HG03457 (cell line): ENCODE measurements around the gene ETFB.
"Not testable (repeated sequence)": the region's sequence is repeated elsewhere in the genome, so short reads cannot be mapped to it uniquely, and the experiment has no call there.

Source experiments
- ATAC-seq: cut with Tn5 transposase; IDR thresholded peaks from one replicate; pipeline ENCODE4 v1.9.1; 2021; ENCODE audit warnings: moderate number of reproducible peaks; ENCODE audit not compliant: unreplicated experiment

The ETFB gene

GRCh38 chr19:51365965-51366388 is at the start of gene ETFB:
ETFB (minus strand) TSS chr19:51366388; CDS start chr19:51366326, 62 bp downstream.
- no peak for ATAC-seq

GRCh38 chr19:51415187-51415586 is 49.0 kb upstream of the ETFB start:
- no peak for ATAC-seq

GRCh38 chr19:51410950-51411748 is 45.0 kb upstream of the ETFB start:
- no peak for ATAC-seq

- ATAC-seq: no peak
Measured at GRCh38 chr19:51407511-51408131, 41.4 kb upstream of the ETFB start.

GRCh38 chr19:51402117-51402516 is 35.9 kb upstream of the ETFB start:
- ATAC-seq: no peak

GRCh38 chr19:51399936-51400335 is 33.7 kb upstream of the ETFB start:
- ATAC-seq: not testable (repeated sequence)

GRCh38 chr19:51399231-51399630 is 33.0 kb upstream of the ETFB start:
- ATAC-seq: no peak

GRCh38 chr19:51398096-51398704 is 32.0 kb upstream of the ETFB start:
- ATAC-seq: no peak

- ATAC-seq: not testable (repeated sequence)
Measured at GRCh38 chr19:51397453-51397852, 31.3 kb upstream of the ETFB start.

GRCh38 chr19:51396175-51396574 is 30.0 kb upstream of the ETFB start:
- ATAC-seq: no peak

GRCh38 chr19:51394050-51394836 is 28.1 kb upstream of the ETFB start:
- ATAC-seq: peak; percentile 67

GRCh38 chr19:51392701-51393100 is 26.5 kb upstream of the ETFB start:
- no peak for ATAC-seq

GRCh38 chr19:51391073-51391611 is 25.0 kb upstream of the ETFB start:
- no peak for ATAC-seq

GRCh38 chr19:51389143-51389542 is 23.0 kb upstream of the ETFB start:
- no peak for ATAC-seq

GRCh38 chr19:51387924-51388389 is 21.8 kb upstream of the ETFB start, which contains the start of gene LIM2:
LIM2 (minus strand) TSS chr19:51387974; CDS start chr19:51387443, 531 bp downstream.
- no peak for ATAC-seq

GRCh38 chr19:51386882-51387520 is 20.8 kb upstream of the ETFB start:
- ATAC-seq: no peak

GRCh38 chr19:51382004-51382403 is 15.8 kb upstream of the ETFB start:
- no peak for ATAC-seq

GRCh38 chr19:51380379-51380778 is 14.2 kb upstream of the ETFB start:
- no peak for ATAC-seq

- ATAC-seq: no peak
Measured at GRCh38 chr19:51377422-51377821, 11.2 kb upstream of the ETFB start.
